ENCODE measurements around the gene GRID1.
"Not testable (repeated sequence)": the region's sequence is repeated elsewhere in the genome, so short reads cannot be mapped to it uniquely, and the experiment has no call there.

Gene GRID1

DNA sequence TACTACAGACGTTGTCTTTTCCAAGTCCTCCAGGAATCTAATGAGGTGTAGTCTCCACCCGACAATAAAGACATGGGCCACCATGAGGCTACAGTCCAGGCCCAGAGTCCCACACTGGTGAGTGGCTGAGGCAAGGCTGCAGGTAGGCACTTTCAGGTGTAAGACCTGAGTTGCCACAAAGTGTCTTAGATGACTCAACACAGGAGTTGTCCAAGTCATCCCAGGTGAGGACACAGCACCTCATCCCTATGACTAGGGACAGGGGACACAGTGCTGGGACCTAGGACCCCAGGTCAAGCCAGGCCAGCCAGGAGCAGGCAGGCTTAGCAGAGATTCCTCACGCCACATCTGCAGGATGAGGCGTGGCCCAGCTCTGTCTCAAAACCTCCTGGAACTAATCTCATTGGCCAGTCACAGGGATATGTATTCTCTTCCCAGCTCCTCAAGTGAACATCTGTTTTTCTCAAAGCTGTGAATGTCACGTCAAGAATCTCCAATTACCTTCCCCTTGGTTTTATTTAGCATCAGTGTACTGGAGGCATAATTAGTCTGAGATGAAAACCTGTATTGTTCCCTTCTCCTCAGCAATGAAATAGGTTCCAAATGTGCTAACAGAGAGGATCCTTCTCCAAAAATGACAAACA lies 254.6 kb downstream of the GRID1 start:
- no peak for DNase-seq (ENCODE audit: low read depth)
- TF ChIP-seq CTCF (conservative IDR thresholded peaks at IDR 0.05; ENCODE audit: low read depth, low read length), result no peak
- no peak overlapping the region for H3K4me3 ChIP-seq (ENCODE audit: low read depth, low read length)

DNA sequence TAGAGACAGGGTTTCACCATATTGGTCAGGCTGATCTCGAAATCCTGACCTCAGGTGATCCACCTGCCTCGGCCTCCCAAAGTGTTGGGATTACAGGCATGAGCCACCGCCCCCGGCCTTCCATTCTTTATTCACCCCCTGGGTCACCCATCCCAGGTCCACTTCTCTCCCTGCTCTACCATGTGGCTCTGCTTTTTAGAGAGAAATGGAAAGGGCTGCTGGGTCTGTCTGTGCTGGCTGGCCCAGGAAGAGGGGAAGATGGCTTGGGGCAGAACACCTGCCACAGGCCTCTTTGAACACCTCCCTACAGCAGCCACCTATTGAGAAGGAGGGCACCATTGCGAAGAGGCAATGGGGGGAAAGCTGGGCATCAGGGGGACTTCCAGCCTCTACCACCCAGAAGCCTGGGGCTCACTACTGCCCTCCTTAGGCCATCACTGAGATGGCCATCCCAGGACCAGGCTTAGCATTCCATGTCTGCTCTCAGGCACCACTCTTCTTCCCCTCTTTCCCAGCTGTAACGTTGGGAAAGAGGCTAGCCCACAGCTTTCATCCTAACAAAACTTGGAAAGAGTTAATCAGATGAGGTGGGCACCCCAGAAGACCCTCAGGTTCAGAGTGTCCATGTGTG lies 256.3 kb downstream of the GRID1 start:
- H3K4me3 ChIP-seq (ENCODE audit: low read depth, low read length), result no peak overlapping the region
- DNase-seq (ENCODE audit: low read depth), result no peak
- TF ChIP-seq CTCF (conservative IDR thresholded peaks at IDR 0.05; ENCODE audit: low read depth, low read length), result no peak

DNA sequence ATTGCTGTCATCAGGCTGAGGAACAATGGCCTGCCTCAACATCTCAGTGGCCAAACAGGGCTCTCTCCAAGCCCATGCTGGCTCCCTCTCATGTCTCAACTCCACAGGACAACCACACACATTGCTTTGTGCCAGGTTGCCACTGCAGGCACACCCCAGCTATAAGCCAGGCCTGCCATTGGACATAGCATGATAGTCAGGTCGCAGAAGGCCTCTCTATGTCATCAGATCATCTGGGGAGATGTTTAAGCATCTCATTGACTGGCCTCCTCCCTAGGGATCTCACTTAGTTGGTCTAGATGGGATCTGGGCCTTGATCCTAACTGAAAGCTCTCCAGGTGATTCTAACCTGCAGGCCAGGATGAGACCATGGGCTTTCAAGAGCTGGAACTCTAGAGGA lies 257.2 kb downstream of the GRID1 start:
- TF ChIP-seq CTCF (conservative IDR thresholded peaks at IDR 0.05; ENCODE audit: low read depth, low read length), result no peak
- no peak for DNase-seq (ENCODE audit: low read depth)
- no peak overlapping the region for H3K4me3 ChIP-seq (ENCODE audit: low read depth, low read length)

GRCh38 chr10:86108696-86109095 lies 257.9 kb downstream of the GRID1 start:
- H3K4me3 ChIP-seq (ENCODE audit: low read depth, low read length), result no peak overlapping the region
- TF ChIP-seq CTCF (conservative IDR thresholded peaks at IDR 0.05; ENCODE audit: low read depth, low read length), result no peak
- DNase-seq (ENCODE audit: low read depth), result no peak

DNA sequence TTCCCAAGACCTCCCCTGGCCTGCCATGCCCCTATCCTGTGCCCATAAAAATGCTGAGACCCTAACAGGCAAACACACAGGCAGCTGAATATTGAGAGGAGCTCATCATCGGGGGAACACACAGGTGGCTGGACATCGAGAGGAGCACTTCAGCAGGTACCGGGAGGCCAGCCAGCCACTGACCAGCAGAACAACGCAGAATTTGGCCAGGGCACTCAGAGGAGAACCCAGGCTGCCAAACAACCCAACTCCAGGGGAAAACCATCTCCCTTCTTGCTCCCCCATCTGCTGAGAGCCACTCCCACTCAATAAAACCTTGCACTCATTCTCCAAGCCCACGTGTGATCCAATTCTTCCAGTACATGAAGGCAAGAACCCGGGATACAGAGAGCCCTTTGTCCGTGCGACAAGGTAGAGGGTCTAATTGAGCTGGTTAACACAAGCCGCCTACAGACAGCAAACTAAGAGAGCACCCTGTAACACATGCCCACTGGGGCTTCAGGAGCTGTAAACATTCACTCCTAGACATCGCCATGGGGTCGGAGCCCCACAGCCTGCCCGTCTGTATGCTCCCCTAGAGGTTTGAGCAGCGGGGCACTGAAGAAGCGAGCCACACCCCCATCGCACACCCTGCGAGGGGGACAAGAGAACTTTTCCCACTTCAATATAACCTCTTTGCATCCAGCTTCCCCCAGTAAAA lies 258.8 kb downstream of the GRID1 start:
- not testable (repeated sequence) for DNase-seq (ENCODE audit: low read depth); H3K4me3 ChIP-seq (ENCODE audit: low read depth, low read length)

DNA sequence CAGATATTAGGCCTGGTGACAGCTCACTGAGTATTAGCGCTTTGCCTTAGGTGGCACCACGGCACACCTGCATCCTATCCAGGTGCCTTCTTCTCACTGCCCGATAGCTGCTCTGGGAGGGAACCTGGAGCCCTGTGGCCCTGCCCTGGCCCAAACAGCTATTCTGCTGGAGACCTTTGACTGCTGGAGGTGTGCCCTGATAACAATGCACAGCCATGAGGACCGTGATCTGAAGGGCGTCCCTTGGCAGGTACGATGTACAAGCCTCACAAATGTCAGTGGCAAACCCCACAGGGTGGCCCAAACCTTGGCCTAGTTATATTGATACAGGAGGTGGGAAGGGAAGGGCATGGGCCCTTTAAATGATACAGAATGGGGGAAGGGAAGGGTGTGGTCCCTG lies 259.5 kb downstream of the GRID1 start:
- DNase-seq (ENCODE audit: low read depth), result no peak
- no peak for TF ChIP-seq CTCF (conservative IDR thresholded peaks at IDR 0.05; ENCODE audit: low read depth, low read length)
- no peak overlapping the region for H3K4me3 ChIP-seq (ENCODE audit: low read depth, low read length)

DNA sequence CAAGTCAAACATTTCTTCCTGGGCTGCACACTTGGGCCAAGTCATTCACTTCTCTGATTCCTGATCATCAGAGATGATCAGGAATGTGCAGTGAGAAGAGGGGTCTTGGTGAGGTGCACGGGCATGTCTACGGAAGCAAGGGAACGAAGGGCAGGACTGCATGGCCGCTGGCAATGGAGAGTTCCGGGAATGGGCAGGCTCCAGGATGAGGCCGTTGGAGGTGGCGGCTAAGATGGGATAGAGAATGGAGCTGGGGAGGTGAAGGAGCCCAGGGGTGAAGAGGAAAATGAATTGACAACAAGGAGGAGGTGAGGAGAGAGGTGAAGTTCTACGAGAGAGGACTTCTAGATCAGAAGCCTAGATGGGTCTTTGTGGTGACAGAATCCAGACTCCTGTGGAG lies 260.0 kb downstream of the GRID1 start:
- no peak overlapping the region for H3K4me3 ChIP-seq (ENCODE audit: low read depth, low read length)
- no peak for DNase-seq (ENCODE audit: low read depth)
- TF ChIP-seq CTCF (conservative IDR thresholded peaks at IDR 0.05; ENCODE audit: low read depth, low read length), result no peak

Data from choroid plexus epithelial cell (primary cell).